ENCODE results near the gene DTX1. TPM values are rescaled to one million over a fixed set of nuclear protein-coding genes. Genes with fewer than 3 reads are reported as not detected.

The DTX1 gene
- total RNA-seq, 1 experiment from 2014 or later = 3.0 TPM

GRCh38 chr12:113113397-113113796 is 56.9 kb downstream of the DTX1 start:
- Histone ChIP-seq H3K18ac (ENCODE audit: insufficient read length, low read depth, low read length) (no peak overlapping the region), H3K56ac (ENCODE audit: insufficient read length, low read depth, low read length) (no peak overlapping the region), H3K9me3 (ENCODE audit: control insufficient read depth, low read depth, low read length) (no peaks in the 10 kb centered on the region), H2AK5ac (ENCODE audit: insufficient read length, low read length) (no peak overlapping the region), H3K23me2 (ENCODE audit: insufficient read length, low read depth, low read length, poor library complexity, severe bottlenecking) (no peaks in the 10 kb centered on the region), H2AFZ (ENCODE audit: low read length) (no peak overlapping the region), H4K91ac (ENCODE audit: insufficient read length, low read depth, low read length) (no peak overlapping the region), H3K4me1 (ENCODE audit: insufficient read depth, low read length) (no peaks in the 10 kb centered on the region), H2BK120ac (ENCODE audit: low read depth, low read length, poor library complexity, severe bottlenecking) (no peak overlapping the region), H3K4me2 (ENCODE audit: insufficient read depth, insufficient read length, low read length) (no peak overlapping the region), H3K79me2 (ENCODE audit: insufficient read depth, low read length) (no peaks in the 10 kb centered on the region), H2BK5ac (ENCODE audit: insufficient read length, low read length) (no peak overlapping the region), H3K23ac (ENCODE audit: insufficient read length, low read depth, low read length) (no peak overlapping the region), H2BK20ac (ENCODE audit: low read depth, low read length, poor library complexity, severe bottlenecking) (no peak overlapping the region), H4K20me1 (ENCODE audit: control insufficient read depth, insufficient read depth, insufficient read length) (no peaks in the 10 kb centered on the region), H2BK15ac (ENCODE audit: low read depth, low read length) (no peak overlapping the region), H3K9ac (ENCODE audit: extremely low read depth, insufficient read length, low read length) (no peak overlapping the region), H4K8ac (replicated peaks; ENCODE audit: insufficient read length, low read depth, low read length) (no peak overlapping the region), H3T11ph (ENCODE audit: low read length) (no peak overlapping the region), H2BK12ac (ENCODE audit: insufficient read length, low read depth, low read length) (no peak overlapping the region), H3K27ac (ENCODE audit: insufficient read length, low read depth, low read length) (no peak overlapping the region), H3K27me3 (ENCODE audit: insufficient read depth, low read length) (no peaks in the 10 kb centered on the region), H4K5ac (ENCODE audit: insufficient read length, low read depth, low read length) (no peak overlapping the region), H3K79me1 (ENCODE audit: insufficient read depth, low read depth, low read length, poor library complexity, severe bottlenecking) (no peaks in the 10 kb centered on the region), H3K4ac (ENCODE audit: low read depth, low read length) (no peak overlapping the region), H3K14ac (ENCODE audit: insufficient read depth, low read length) (no peak overlapping the region)
- DNase-seq = no peak
- peaks cover 5% of the 10 kb centered on the region for H3K27me3 Mint-ChIP-seq (ENCODE audit: low read depth)
- TF ChIP-seq, protein P1, sequence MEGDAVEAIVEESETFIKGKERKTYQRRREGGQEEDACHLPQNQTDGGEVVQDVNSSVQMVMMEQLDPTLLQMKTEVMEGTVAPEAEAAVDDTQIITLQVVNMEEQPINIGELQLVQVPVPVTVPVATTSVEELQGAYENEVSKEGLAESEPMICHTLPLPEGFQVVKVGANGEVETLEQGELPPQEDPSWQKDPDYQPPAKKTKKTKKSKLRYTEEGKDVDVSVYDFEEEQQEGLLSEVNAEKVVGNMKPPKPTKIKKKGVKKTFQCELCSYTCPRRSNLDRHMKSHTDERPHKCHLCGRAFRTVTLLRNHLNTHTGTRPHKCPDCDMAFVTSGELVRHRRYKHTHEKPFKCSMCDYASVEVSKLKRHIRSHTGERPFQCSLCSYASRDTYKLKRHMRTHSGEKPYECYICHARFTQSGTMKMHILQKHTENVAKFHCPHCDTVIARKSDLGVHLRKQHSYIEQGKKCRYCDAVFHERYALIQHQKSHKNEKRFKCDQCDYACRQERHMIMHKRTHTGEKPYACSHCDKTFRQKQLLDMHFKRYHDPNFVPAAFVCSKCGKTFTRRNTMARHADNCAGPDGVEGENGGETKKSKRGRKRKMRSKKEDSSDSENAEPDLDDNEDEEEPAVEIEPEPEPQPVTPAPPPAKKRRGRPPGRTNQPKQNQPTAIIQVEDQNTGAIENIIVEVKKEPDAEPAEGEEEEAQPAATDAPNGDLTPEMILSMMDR (conservative IDR thresholded peaks at IDR 0.05) = no peak
- no peaks in the 10 kb centered on the region for H3K36me3 Mint-ChIP-seq (ENCODE audit: insufficient read depth in 1 of 3, low read depth in 3 of 3)
- no peak overlapping the region for H3K27ac Mint-ChIP-seq
- WGBS (ENCODE audit: extremely low coverage, insufficient read length, low lambda C conversion rate) = no CpG with 5 or more reads among the region's 2 CpGs
- no peaks in the 10 kb centered on the region for H3K9me3 Mint-ChIP-seq
- H3K4me1 Mint-ChIP-seq = peaks cover 2 to 6% of the 10 kb centered on the region in 2 experiments; a peak in 3 of 4 replicates
- H3K4me3 Mint-ChIP-seq = no peak overlapping the region

All from H9 (cell line).